Measurements from ENCODE around the gene KIF20A. TPM values are rescaled to one million over a fixed set of nuclear protein-coding genes. Genes with fewer than 3 reads are reported as not detected.
A peak's percentile ranks its signal among the peaks of the same experiment; 100 is the strongest.
"Not testable (repeated sequence)": the region's sequence is repeated elsewhere in the genome, so short reads cannot be mapped to it uniquely, and the experiment has no call there.

The KIF20A gene
- total RNA-seq, 1 donor from 2014 or later: 77.6 TPM

- H3K9me3 Mint-ChIP-seq: no peaks in the 10 kb centered on the region
- H3K4me3 Mint-ChIP-seq: no peak overlapping the region
- H3K27ac Mint-ChIP-seq (ENCODE audit: unreplicated experiment): no peak overlapping the region
- peaks cover 4% of the 10 kb centered on the region for H3K36me3 Mint-ChIP-seq (ENCODE audit: low read depth)
- H3K27me3 Mint-ChIP-seq (ENCODE audit: low read depth): no peaks in the 10 kb centered on the region
- no peak for TF ChIP-seq CTCF (conservative IDR thresholded peaks at IDR 0.05)
- peaks cover 2% of the 10 kb centered on the region for H3K4me1 Mint-ChIP-seq
- no peak for DNase-seq (ENCODE audit: low read depth, low spot score)
Measured at GRCh38 chr5:138186002-138186447, 7.1 kb downstream of the KIF20A start.

- no peak for TF ChIP-seq CTCF (conservative IDR thresholded peaks at IDR 0.05)
- Mint-ChIP-seq H3K4me1 (no peaks in the 10 kb centered on the region), H3K27ac (ENCODE audit: unreplicated experiment) (peak overlapping the region; percentile 30), H3K27me3 (ENCODE audit: low read depth) (no peaks in the 10 kb centered on the region), H3K36me3 (ENCODE audit: low read depth) (peaks cover 10% of the 10 kb centered on the region), H3K9me3 (no peaks in the 10 kb centered on the region), H3K4me3 (no peak overlapping the region)
- no peak for DNase-seq (ENCODE audit: low read depth, low spot score)
Measured at GRCh38 chr5:138188626-138189025, 9.7 kb downstream of the KIF20A start.

GRCh38 chr5:138192826-138193225 lies 13.9 kb downstream of the KIF20A start:
- Mint-ChIP-seq H3K9me3 (no peaks in the 10 kb centered on the region), H3K4me1 (no peaks in the 10 kb centered on the region), H3K27me3 (ENCODE audit: low read depth) (no peaks in the 10 kb centered on the region), H3K27ac (ENCODE audit: unreplicated experiment) (no peak overlapping the region), H3K36me3 (ENCODE audit: low read depth) (peaks cover 18% of the 10 kb centered on the region), H3K4me3 (no peak overlapping the region)
- DNase-seq (ENCODE audit: low read depth, low spot score): no peak
- TF ChIP-seq CTCF (conservative IDR thresholded peaks at IDR 0.05): no peak

- peaks cover 16% of the 10 kb centered on the region for H3K36me3 Mint-ChIP-seq (ENCODE audit: low read depth)
- DNase-seq (ENCODE audit: low read depth, low spot score); H3K4me1 Mint-ChIP-seq; H3K27me3 Mint-ChIP-seq (ENCODE audit: low read depth); H3K27ac Mint-ChIP-seq (ENCODE audit: unreplicated experiment); H3K9me3 Mint-ChIP-seq; H3K4me3 Mint-ChIP-seq: not testable (repeated sequence)
Measured at GRCh38 chr5:138193859-138194258, 14.9 kb downstream of the KIF20A start.

GRCh38 chr5:138210985-138211384 lies 32.1 kb downstream of the KIF20A start:
- no peak for DNase-seq (ENCODE audit: low read depth, low spot score)
- no peaks in the 10 kb centered on the region for H3K36me3 Mint-ChIP-seq (ENCODE audit: low read depth)
- peak overlapping the region; percentile 77 for H3K4me3 Mint-ChIP-seq
- H3K27ac Mint-ChIP-seq (ENCODE audit: unreplicated experiment): no peak overlapping the region
- H3K27me3 Mint-ChIP-seq (ENCODE audit: low read depth): no peaks in the 10 kb centered on the region
- no peak for TF ChIP-seq CTCF (conservative IDR thresholded peaks at IDR 0.05)
- no peaks in the 10 kb centered on the region for H3K9me3 Mint-ChIP-seq
- H3K4me1 Mint-ChIP-seq: peaks cover 24% of the 10 kb centered on the region

GRCh38 chr5:138212828-138213160 lies 33.9 kb downstream of the KIF20A start:
- H3K27ac Mint-ChIP-seq (ENCODE audit: unreplicated experiment): peak overlapping the region; percentile 98
- no peak for TF ChIP-seq CTCF (conservative IDR thresholded peaks at IDR 0.05)
- DNase-seq (ENCODE audit: low read depth, low spot score): no peak
- no peaks in the 10 kb centered on the region for H3K9me3 Mint-ChIP-seq
- H3K4me3 Mint-ChIP-seq: peak overlapping the region; percentile 99
- H3K4me1 Mint-ChIP-seq: peaks cover 24% of the 10 kb centered on the region
- no peaks in the 10 kb centered on the region for H3K36me3 Mint-ChIP-seq (ENCODE audit: low read depth)
- no peaks in the 10 kb centered on the region for H3K27me3 Mint-ChIP-seq (ENCODE audit: low read depth)
